Activated T-cell treated with anti-CD3 and anti-CD28 coated beads, Interleukin-2, amount 50 U/mL, for 72 hours (primary cell): ENCODE results near the gene MAP7. TPM values are rescaled to one million over a fixed set of nuclear protein-coding genes. Genes with fewer than 3 reads are reported as not detected.

ENCODE experiments used
- ATAC-seq, 2 donors: fragments of 150-1000 bp; cut with Tn5 transposase; replicated peaks in 1 of 2; 2 replicates each; pipeline ENCODE4 v1.10.0; 2021; ENCODE audit warnings: moderate library complexity in 2 of 2, mild to moderate bottlenecking in 1 of 2
- DNase-seq, 2 donors: peaks; one replicate each; pipeline ENCODE4 v3.0.0; 2021 to 2022; ENCODE audit warnings: mixed read lengths in 1 of 2
- H3K27ac Mint-ChIP-seq: one replicate; pipeline ENCODE4 v1.8.0; 2022; ENCODE audit warnings: mild to moderate bottlenecking, moderate library complexity, mixed read lengths
- H3K27me3 Mint-ChIP-seq: one replicate; pipeline ENCODE4 v1.8.0; 2022; ENCODE audit warnings: low read depth, mixed read lengths
- H3K36me3 Mint-ChIP-seq, 2 donors: one replicate each; pipeline ENCODE4 v1.8.0; 2022; ENCODE audit warnings: mixed read lengths in 2 of 2, mild to moderate bottlenecking in 1 of 2; ENCODE audit not compliant: insufficient read depth in 2 of 2
- H3K4me1 Mint-ChIP-seq: one replicate; pipeline ENCODE4 v1.8.0; 2022; ENCODE audit warnings: low read depth, mixed read lengths
- H3K4me3 Mint-ChIP-seq, 2 donors: one replicate each; pipeline ENCODE4 v1.8.0; 2022; ENCODE audit warnings: mild to moderate bottlenecking in 2 of 2, mixed read lengths in 2 of 2, moderate library complexity in 2 of 2
- H3K9me3 Mint-ChIP-seq, 2 donors: one replicate each; pipeline ENCODE4 v1.8.0; 2022; ENCODE audit warnings: mixed read lengths in 2 of 2
- total RNA-seq, 2 donors: library from RNA; stranded (reverse); gene quantifications; one replicate each; pipeline ENCODE4 v1.2.3, GENCODE V29; 2022

The MAP7 gene
- total RNA-seq, 2 donors from 2014 or later = 1.3 to 1.4 TPM

DNA sequence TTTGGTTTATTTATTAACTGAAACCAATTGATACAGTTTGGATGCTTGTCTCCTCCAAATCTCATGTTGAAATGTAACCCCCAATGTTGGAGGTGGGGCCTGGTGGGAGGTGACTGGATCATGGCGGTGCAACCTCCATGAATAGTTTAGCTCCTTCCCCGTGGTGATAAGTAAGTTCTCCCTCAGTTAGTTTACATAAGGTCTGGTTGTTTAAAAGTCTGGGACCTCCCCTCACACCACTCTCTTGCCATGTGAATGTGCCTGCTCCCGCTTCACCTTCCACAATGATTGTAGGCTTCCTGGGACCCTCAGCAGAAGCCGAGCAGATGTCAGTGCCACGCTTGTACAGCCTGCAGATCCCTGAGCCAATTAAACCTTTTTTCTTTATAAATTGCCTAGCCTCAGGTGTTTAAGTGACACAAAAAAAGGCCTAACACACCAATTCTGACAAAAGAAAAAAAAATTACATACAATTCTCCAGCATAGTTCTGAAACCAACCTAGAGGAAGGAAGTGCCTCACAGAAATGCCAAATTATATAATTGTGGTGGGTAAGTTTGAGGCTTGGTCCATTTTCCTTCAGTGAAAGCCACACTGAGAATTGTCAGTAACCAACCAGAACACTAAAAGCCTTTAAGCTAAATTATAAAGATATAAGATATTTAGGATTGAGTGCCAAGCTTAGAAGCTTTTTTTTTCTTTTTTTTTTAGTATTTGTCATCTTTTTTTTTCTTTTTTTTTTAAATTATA is 15.0 kb downstream of the MAP7 start:
- Mint-ChIP-seq H3K9me3 (no peaks in the 10 kb centered on the region), H3K36me3 (no peaks in the 10 kb centered on the region), H3K27ac (no peak overlapping the region), H3K4me1 (peaks cover 4% of the 10 kb centered on the region), H3K27me3 (no peaks in the 10 kb centered on the region), H3K4me3 (peak overlapping the region in 1 of 2 donors; percentile 17)
- ATAC-seq = no peak
- DNase-seq = no peak

- DNase-seq (no peak), ATAC-seq (no peak)
- Mint-ChIP-seq H3K36me3 (no peaks in the 10 kb centered on the region), H3K27me3 (no peaks in the 10 kb centered on the region), H3K4me3 (no peak overlapping the region), H3K4me1 (peaks cover 4% of the 10 kb centered on the region), H3K9me3 (no peaks in the 10 kb centered on the region), H3K27ac (no peak overlapping the region)
These were observed 16.0 kb downstream of the MAP7 start for GRCh38 chr6:136534268-136534667.

DNA sequence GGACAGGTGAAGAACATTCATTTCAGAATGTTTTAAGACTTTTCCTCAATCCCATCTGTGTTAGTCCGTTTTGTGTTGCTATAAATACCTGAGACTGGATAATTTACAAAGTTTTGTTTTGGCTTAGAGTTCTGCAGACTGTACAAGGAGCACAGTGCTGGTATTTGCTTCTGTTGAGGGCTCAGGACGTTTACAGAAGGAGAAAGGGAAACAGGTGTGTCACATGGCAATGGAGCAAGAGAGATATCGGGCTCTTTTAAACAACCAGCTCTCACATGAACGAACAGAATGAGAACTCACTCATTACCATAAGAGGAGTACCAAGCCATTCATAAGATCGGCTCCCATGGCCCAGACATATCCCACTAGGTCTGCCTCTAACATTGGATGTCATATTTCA is 16.7 kb downstream of the MAP7 start:
- Mint-ChIP-seq H3K27me3 (no peaks in the 10 kb centered on the region), H3K4me3 (no peak overlapping the region), H3K4me1 (peaks cover 4% of the 10 kb centered on the region), H3K27ac (no peak overlapping the region), H3K36me3 (no peaks in the 10 kb centered on the region), H3K9me3 (no peaks in the 10 kb centered on the region)
- ATAC-seq = no peak
- no peak for DNase-seq

DNA sequence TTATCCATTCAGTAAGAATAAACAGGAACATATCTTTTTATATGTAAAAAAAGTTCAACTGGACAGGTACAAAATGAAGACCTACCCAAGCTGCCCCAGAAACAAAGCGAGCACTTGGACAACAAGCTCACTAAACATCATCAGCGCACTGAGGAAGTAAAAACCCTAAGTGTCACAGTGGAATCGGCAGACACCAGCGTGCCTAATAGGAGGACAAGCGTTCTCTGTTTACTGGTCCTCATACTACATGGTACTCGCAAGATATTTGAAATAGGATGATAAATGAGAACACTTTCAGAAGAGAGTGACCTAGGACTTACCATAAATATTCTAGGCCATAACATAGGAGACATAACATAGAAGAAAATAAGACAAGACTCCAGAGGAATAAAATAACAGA is 18.2 kb downstream of the MAP7 start:
- H3K4me1 Mint-ChIP-seq = peaks cover 4% of the 10 kb centered on the region
- H3K9me3 Mint-ChIP-seq = no peaks in the 10 kb centered on the region
- H3K27ac Mint-ChIP-seq = no peak overlapping the region
- DNase-seq = no peak
- peaks cover 10% of the 10 kb centered on the region for H3K27me3 Mint-ChIP-seq
- ATAC-seq = no peak
- H3K4me3 Mint-ChIP-seq = no peak overlapping the region
- H3K36me3 Mint-ChIP-seq = no peaks in the 10 kb centered on the region

- H3K27ac Mint-ChIP-seq = no peak overlapping the region
- ATAC-seq (no peak), DNase-seq (no peak)
- no peaks in the 10 kb centered on the region for H3K9me3 Mint-ChIP-seq
- no peaks in the 10 kb centered on the region for H3K36me3 Mint-ChIP-seq
- H3K4me3 Mint-ChIP-seq = no peak overlapping the region
- H3K4me1 Mint-ChIP-seq = peaks cover 18% of the 10 kb centered on the region
- H3K27me3 Mint-ChIP-seq = peaks cover 22% of the 10 kb centered on the region
These were observed 20.5 kb downstream of the MAP7 start for GRCh38 chr6:136529710-136530109.

DNA sequence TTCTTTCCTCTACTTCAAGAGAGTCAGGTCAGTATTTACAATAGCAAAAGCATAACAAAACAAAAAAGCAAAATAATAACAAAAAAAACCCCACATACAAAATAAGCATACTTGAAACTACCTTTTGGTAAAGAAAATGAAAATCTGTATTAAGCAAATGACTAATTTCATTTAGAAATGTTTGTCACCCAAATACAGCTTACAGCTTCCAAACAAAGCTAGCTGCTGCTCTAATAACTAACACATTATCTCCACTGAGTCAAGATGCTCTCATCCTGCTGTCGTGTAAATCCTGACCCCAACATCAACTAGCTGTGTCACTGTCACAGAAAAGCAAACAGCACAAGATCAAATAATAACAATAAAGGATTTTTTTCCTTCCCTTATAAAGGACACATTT is 21.7 kb downstream of the MAP7 start:
- H3K9me3 Mint-ChIP-seq = no peaks in the 10 kb centered on the region
- H3K4me3 Mint-ChIP-seq = no peak overlapping the region
- H3K36me3 Mint-ChIP-seq = no peaks in the 10 kb centered on the region
- peaks cover 21% of the 10 kb centered on the region for H3K4me1 Mint-ChIP-seq
- DNase-seq (no peak), ATAC-seq (no peak)
- H3K27ac Mint-ChIP-seq = no peak overlapping the region
- H3K27me3 Mint-ChIP-seq = peaks cover 22% of the 10 kb centered on the region

GRCh38 chr6:136527831-136528230 is 22.4 kb downstream of the MAP7 start:
- peaks cover 21% of the 10 kb centered on the region for H3K4me1 Mint-ChIP-seq
- DNase-seq (no peak), ATAC-seq (no peak)
- no peaks in the 10 kb centered on the region for H3K36me3 Mint-ChIP-seq
- H3K4me3 Mint-ChIP-seq = no peak overlapping the region
- H3K27ac Mint-ChIP-seq = no peak overlapping the region
- no peaks in the 10 kb centered on the region for H3K9me3 Mint-ChIP-seq
- peaks cover 22% of the 10 kb centered on the region for H3K27me3 Mint-ChIP-seq

DNA sequence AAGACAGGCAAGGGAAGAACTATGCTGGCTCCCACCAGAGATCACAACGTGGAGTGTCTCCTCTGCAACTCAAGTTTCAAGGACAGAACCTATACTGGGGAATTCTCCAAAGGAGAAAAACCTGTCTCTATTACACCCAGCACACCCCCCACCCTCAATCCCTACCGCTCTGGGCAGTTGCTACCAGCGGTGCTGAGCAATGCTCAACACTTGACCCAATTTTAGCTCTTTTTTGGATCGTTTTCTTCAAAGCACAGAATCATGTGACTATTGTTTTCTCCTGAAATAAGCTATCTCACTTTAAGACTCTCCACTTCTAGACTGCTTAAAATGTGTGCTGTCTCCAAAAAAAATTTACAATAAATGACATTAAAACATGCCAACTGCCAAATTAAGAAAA is 23.3 kb downstream of the MAP7 start:
- no peak overlapping the region for H3K27ac Mint-ChIP-seq
- ATAC-seq = peak in 1 of 2 donors; percentile 7

GRCh38 chr6:136526196-136526930 is 23.9 kb downstream of the MAP7 start:
- Mint-ChIP-seq H3K36me3 (no peaks in the 10 kb centered on the region), H3K9me3 (no peaks in the 10 kb centered on the region), H3K4me3 (peak overlapping the region; percentile 72 to 74), H3K27ac (no peak overlapping the region), H3K4me1 (peaks cover 21% of the 10 kb centered on the region), H3K27me3 (peaks cover 22% of the 10 kb centered on the region)
- ATAC-seq = peak; percentile 87 to 91
- DNase-seq = peak; percentile 40 to 49

More for the DNA sequence above, 23.3 kb downstream of the MAP7 start:
- DNase-seq = no peak
- no peaks in the 10 kb centered on the region for H3K9me3 Mint-ChIP-seq
- H3K36me3 Mint-ChIP-seq = no peaks in the 10 kb centered on the region
- peak overlapping the region in 1 of 2 donors; percentile 72 for H3K4me3 Mint-ChIP-seq
- peaks cover 22% of the 10 kb centered on the region for H3K27me3 Mint-ChIP-seq
- H3K4me1 Mint-ChIP-seq = peaks cover 21% of the 10 kb centered on the region

- H3K36me3 Mint-ChIP-seq = no peaks in the 10 kb centered on the region
- no peak for DNase-seq
- no peak for ATAC-seq
- peaks cover 22% of the 10 kb centered on the region for H3K27me3 Mint-ChIP-seq
- H3K27ac Mint-ChIP-seq = peak overlapping the region; percentile 10
- H3K4me1 Mint-ChIP-seq = peaks cover 21% of the 10 kb centered on the region
- H3K4me3 Mint-ChIP-seq = peak overlapping the region; percentile 72 to 74
- no peaks in the 10 kb centered on the region for H3K9me3 Mint-ChIP-seq
These were observed 24.5 kb downstream of the MAP7 start for GRCh38 chr6:136525586-136526195.

- H3K9me3 Mint-ChIP-seq = no peaks in the 10 kb centered on the region
- H3K4me3 Mint-ChIP-seq = peak overlapping the region; percentile 16 to 18
- H3K36me3 Mint-ChIP-seq = no peaks in the 10 kb centered on the region
- DNase-seq (no peak), ATAC-seq (peak in 1 of 2 donors; percentile 47)
- H3K27ac Mint-ChIP-seq = peak overlapping the region; percentile 10
- H3K27me3 Mint-ChIP-seq = peaks cover 27% of the 10 kb centered on the region
- H3K4me1 Mint-ChIP-seq = peaks cover 21% of the 10 kb centered on the region
These were observed 25.2 kb downstream of the MAP7 start for GRCh38 chr6:136524936-136525413.

DNA sequence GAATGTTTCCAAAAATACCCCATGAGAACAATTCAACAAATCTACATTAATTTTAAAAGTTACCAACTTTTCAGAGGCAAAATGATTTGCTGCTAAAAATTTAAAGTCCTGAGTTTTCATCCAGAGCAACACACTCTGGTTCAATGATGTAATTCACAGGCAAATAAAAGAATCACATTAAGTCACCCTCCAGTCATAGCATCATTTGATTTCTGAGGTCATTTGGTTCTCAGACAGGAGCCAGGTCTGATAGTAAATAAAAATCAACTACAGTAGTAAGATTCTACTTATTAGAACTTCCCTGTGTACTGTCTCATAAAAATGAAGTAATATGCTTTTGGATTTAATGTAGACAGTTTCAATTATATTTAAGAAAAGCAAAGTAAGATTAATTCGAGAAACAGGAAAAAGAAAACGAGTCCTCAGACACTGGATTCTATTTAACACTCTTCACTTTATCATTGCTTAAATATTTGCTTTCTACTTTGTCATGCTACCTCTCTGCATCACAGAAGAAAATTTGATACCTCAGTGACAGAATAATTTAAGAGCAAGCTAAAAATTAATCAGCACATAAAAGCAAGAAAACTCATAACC is 25.8 kb downstream of the MAP7 start:
- no peaks in the 10 kb centered on the region for H3K9me3 Mint-ChIP-seq
- peaks cover 21% of the 10 kb centered on the region for H3K4me1 Mint-ChIP-seq
- H3K27me3 Mint-ChIP-seq = peaks cover 27% of the 10 kb centered on the region
- H3K36me3 Mint-ChIP-seq = no peaks in the 10 kb centered on the region
- ATAC-seq = no peak
- H3K27ac Mint-ChIP-seq = no peak overlapping the region
- no peak overlapping the region for H3K4me3 Mint-ChIP-seq
- no peak for DNase-seq

DNA sequence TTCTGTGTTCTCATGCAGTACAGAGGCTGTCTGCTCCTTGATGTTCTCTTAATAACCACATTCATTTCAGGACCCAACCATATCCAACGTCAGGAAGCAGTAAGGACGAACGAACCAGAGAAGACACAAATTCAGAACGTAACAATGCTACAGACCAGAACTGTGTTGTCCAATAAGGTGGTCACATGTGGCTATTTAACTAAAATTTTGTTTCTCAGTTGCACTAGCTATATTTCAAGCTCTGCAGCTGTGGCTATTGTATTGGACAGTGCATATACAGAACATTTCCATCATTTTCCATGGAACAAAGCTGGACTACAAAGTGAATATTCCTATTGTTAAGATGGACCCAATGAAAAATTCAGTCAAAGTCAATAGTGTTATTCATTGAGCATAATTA is 27.0 kb downstream of the MAP7 start:
- ATAC-seq (no peak), DNase-seq (no peak)
- no peaks in the 10 kb centered on the region for H3K9me3 Mint-ChIP-seq
- H3K4me3 Mint-ChIP-seq = no peak overlapping the region
- H3K36me3 Mint-ChIP-seq = no peaks in the 10 kb centered on the region
- H3K27me3 Mint-ChIP-seq = peaks cover 27% of the 10 kb centered on the region
- peaks cover 21% of the 10 kb centered on the region for H3K4me1 Mint-ChIP-seq
- no peak overlapping the region for H3K27ac Mint-ChIP-seq
